Kidney (tissue), 14 donors: ENCODE measurements around the gene VGLL4. TPM values are rescaled to one million over a fixed set of nuclear protein-coding genes. Genes with fewer than 3 reads are reported as not detected.

Experiments
- DNase-seq, 5 donors: peaks; one replicate each; pipeline ENCODE4 v3.0.0-alpha.2; 2013 to 2020
- FAIRE-seq: peaks from 2 replicates; lab custom pipeline; 2012; peaks lifted over from hg19 to GRCh38; lab: Jason Lieb, UNC
- H3K27ac ChIP-seq, 2 donors: one replicate each; pipeline ENCODE4 v1.7.0; 2013; ENCODE audit warnings: low read depth in 2 of 2, low read length in 2 of 2, inconsistent platforms in 1 of 2
- H3K27me3 ChIP-seq: one replicate; pipeline ENCODE4 v1.7.1; 2013; ENCODE audit warnings: low read length, inconsistent platforms; ENCODE audit not compliant: control insufficient read depth, insufficient read depth
- H3K36me3 ChIP-seq, 3 donors: one replicate each; pipeline versions ENCODE4 v1.7.0 to v1.7.1; 2013; ENCODE audit warnings: low read length in 3 of 3, control low read depth in 1 of 3, inconsistent platforms in 1 of 3; ENCODE audit not compliant: insufficient read depth in 3 of 3, control insufficient read depth in 2 of 3
- H3K4me1 ChIP-seq, 3 donors: one replicate each; pipeline versions ENCODE4 v1.7.0 to v1.7.1; 2013; ENCODE audit warnings: low read length in 3 of 3, inconsistent platforms in 1 of 3, low read depth in 1 of 3; ENCODE audit not compliant: control insufficient read depth in 2 of 3, insufficient read depth in 2 of 3
- H3K4me3 ChIP-seq, 3 donors: one replicate each; pipeline versions ENCODE4 v1.7.0 to v1.8.1; 2013; ENCODE audit warnings: low read length in 3 of 3, control low read depth in 1 of 3, inconsistent platforms in 1 of 3
- H3K9ac ChIP-seq, 3 donors: one replicate each; pipeline versions ENCODE4 v1.7.0 to v1.7.1; 2013; ENCODE audit warnings: low read length in 3 of 3, control low read depth in 1 of 3, inconsistent platforms in 1 of 3
- H3K9me3 ChIP-seq, 3 donors: one replicate each; pipeline versions ENCODE4 v1.7.0 to v1.7.1; 2013; ENCODE audit warnings: low read length in 3 of 3, control low read depth in 1 of 3, inconsistent platforms in 1 of 3; ENCODE audit not compliant: control insufficient read depth in 2 of 3, insufficient read depth in 1 of 3
- intact Hi-C: fragments of 100-400 bp; cut with DNase I; formaldehyde crosslinking; loops from one replicate; pipeline ENCODE4 v1.11.1; 2022
- polyA plus RNA-seq: library from polyadenylated mRNA; stranded (reverse); fragments of 350-450 nt; fragmentation: Illumina TruSeq; extraction: RNeasy Lipid Tissue Mini Kit (QIAGEN cat#74804); gene quantifications from one replicate; pipeline ENCODE4 v1.2.3, GENCODE V29; 2014; ENCODE audit warnings: low read depth, low replicate concordance; ENCODE audit not compliant: insufficient read depth
- total RNA-seq: library from RNA; stranded (reverse); fragmentation: NEBNext Ultra II Directional; extraction: Animal tissue kit (Norgen Biotek cat#: 25700); gene quantifications from one replicate; pipeline ENCODE4 v1.2.1, GENCODE V29; 2021
- TF ChIP-seq, protein P1 (sequence below): IDR thresholded peaks from 3 replicates; pipeline ENCODE4 v1.5.1; 2012; ENCODE audit warnings: mild to moderate bottlenecking, moderate library complexity, borderline replicate concordance; ENCODE audit not compliant: insufficient read depth; ENCODE audit errors: extremely low read depth
- donor health status: control.
- donor health status: control.
- donor health status: control.
- donor health status: control.
- donor health status: control.
- donor health status: DM: yes; HTN: yes; CAD: no.
- donor health status: Normal renal cell carcinoma (clear cell type).

VGLL4 gene
- total and polyA plus RNA-seq, 2 donors from 2014 or later = 41.4 to 78.5 TPM

DNA sequence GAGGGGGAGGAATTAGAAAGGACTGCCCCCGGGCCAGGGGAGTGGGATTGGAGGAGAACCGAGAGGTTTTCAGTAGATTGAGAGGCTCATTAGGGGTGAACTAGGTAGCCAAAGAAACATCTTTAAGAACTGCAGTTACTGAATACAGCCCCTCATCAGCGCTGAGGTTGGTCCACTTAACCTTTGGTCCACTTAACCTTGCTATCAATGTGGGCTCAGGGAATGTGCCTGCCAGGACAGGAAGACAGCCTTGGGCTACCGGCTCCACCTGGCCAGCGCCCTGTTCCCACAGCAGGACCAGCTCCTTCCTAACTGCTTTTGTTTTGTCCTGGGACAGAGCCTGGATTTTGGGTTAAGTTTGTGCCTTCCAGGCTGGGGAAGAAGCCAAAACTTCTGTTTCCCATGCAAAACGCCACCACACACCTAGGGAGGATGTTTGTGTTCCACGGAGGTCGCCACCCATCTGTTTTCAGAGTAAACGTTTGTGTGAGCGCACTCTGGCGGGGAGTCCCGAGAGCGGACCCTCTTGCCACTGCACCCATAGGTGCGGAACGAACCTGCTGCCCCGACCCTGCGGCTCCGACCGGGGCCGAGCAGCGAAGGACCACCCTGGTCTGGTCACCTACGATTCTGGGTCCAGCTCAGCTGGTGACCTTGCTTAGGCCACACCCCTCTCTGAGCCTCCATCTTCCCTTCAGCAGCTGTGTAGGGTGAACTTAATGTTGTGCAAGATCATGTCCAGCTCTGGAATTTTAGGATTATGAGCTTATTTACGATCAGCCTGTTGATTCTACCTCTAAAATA, 107.4 kb downstream of the VGLL4 start:
- no peak for DNase-seq
- TF ChIP-seq, protein P1, sequence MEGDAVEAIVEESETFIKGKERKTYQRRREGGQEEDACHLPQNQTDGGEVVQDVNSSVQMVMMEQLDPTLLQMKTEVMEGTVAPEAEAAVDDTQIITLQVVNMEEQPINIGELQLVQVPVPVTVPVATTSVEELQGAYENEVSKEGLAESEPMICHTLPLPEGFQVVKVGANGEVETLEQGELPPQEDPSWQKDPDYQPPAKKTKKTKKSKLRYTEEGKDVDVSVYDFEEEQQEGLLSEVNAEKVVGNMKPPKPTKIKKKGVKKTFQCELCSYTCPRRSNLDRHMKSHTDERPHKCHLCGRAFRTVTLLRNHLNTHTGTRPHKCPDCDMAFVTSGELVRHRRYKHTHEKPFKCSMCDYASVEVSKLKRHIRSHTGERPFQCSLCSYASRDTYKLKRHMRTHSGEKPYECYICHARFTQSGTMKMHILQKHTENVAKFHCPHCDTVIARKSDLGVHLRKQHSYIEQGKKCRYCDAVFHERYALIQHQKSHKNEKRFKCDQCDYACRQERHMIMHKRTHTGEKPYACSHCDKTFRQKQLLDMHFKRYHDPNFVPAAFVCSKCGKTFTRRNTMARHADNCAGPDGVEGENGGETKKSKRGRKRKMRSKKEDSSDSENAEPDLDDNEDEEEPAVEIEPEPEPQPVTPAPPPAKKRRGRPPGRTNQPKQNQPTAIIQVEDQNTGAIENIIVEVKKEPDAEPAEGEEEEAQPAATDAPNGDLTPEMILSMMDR = no peak
- Histone ChIP-seq H3K9me3 (no peaks in the 10 kb centered on the region), H3K4me3 (no peak overlapping the region), H3K9ac (no peak overlapping the region), H3K4me1 (peaks cover 0 to 8% (median 0%) of the 10 kb centered on the region in 3 donors), H3K27ac (no peak overlapping the region), H3K36me3 (no peaks in the 10 kb centered on the region), H3K27me3 (no peaks in the 10 kb centered on the region)
- FAIRE-seq = no peak
- intact Hi-C loops = no loop called here

DNA sequence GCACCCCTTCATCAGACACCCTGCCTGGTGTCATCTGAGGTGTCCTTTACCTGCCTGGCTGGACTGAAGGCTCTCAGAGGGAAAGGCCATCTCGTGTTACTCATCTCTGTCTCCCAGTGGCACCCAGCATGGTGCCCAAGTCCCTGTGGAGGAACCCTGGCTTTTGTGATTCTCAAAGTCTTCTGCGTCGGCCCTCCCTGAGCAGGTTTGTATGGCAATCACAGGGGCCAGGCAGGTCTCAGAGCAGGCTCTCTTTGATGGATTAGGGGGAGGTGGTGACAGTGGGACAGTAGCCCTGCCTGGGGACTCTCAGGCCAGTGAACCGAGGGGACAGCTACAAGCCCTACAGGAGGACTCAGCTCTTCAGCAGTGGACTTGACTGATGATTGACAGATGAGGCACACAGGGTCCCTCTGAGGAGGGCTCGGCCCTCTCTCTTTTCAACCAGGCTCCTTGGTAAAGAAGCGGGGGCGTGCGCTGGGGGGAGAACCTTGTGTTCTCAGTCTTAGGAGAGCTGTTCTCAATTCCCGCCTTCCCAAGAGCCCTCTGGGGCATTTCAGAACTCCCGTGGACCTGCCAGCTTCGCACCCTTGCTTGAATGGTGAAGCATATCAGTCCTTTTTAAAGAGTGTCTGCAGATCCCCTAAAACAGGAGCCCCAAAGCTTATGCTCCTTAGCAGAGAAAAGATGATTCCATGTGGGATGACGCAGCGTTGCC, 108.3 kb downstream of the VGLL4 start:
- no peak overlapping the region for H3K27ac ChIP-seq
- FAIRE-seq = no peak
- intact Hi-C loops = no loop called here

DNA sequence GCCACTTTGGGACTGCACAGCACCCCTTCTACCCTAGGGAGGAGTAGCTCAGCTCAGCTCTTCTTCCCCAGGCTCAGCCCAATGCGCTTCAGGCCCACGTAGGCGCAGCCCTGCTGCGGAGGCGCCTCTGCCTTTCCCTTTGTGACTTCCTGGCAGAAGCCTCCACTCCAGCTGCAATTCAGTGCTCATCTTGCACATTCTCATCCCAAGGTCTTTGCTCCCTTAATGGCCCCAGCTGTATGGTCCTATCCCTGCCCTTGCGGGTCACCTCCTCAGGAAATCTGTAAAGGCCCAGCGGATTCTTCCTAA, 109.0 kb downstream of the VGLL4 start:
- Histone ChIP-seq H3K36me3 (no peaks in the 10 kb centered on the region), H3K27me3 (no peaks in the 10 kb centered on the region), H3K4me1 (peaks cover 0 to 8% (median 0%) of the 10 kb centered on the region in 3 donors), H3K4me3 (no peak overlapping the region), H3K27ac (no peak overlapping the region), H3K9me3 (no peaks in the 10 kb centered on the region), H3K9ac (no peak overlapping the region)
- DNase-seq (no peak), FAIRE-seq (no peak)
- intact Hi-C loops = no loop called here
- TF ChIP-seq, protein P1 = no peak

More for the DNA sequence above, 108.3 kb downstream of the VGLL4 start:
- H3K4me1 ChIP-seq = peaks cover 0 to 8% (median 0%) of the 10 kb centered on the region in 3 donors
- H3K36me3 ChIP-seq = no peaks in the 10 kb centered on the region
- H3K9me3 ChIP-seq = no peaks in the 10 kb centered on the region
- no peak for DNase-seq
- no peaks in the 10 kb centered on the region for H3K27me3 ChIP-seq
- TF ChIP-seq, protein P1 = no peak
- no peak overlapping the region for H3K4me3 ChIP-seq
- H3K9ac ChIP-seq = no peak overlapping the region
